Renal pelvis (tissue), 4 donors: ENCODE results near the gene RTN4IP1. TPM values are rescaled to one million over a fixed set of nuclear protein-coding genes. Genes with fewer than 3 reads are reported as not detected.

Source experiments
- DNase-seq: peaks from one replicate; pipeline ENCODE4 v3.0.0-alpha.2; 2013
- polyA plus RNA-seq, 3 donors: library from polyadenylated mRNA; unstranded; fragments of 120-200 nt; gene quantifications; one replicate each; pipeline ENCODE4 v1.2.1, GENCODE V29; 2013; ENCODE audit not compliant: insufficient read length in 3 of 3

Gene RTN4IP1
- polyA plus RNA-seq, 3 donors, result 10.3 to 13.7 (median 10.9) TPM

- no peak for DNase-seq
These were observed 102.2 kb downstream of the RTN4IP1 start for GRCh38 chr6:106527117-106527516.

- no peak for DNase-seq
These were observed 103.4 kb downstream of the RTN4IP1 start for GRCh38 chr6:106525882-106526275.

GRCh38 chr6:106525107-106525881 lies 104.0 kb downstream of the RTN4IP1 start:
- DNase-seq, result no peak

- DNase-seq, result no peak
These were observed 106.6 kb downstream of the RTN4IP1 start for GRCh38 chr6:106522562-106523250.

Other genes starting within 250 kb of the RTN4IP1 start
- 10 to 100 TPM; 13.9 to 24.2 (median 18.1) TPM for gene QRSL1, start 80 bp upstream of the RTN4IP1 start, polyA plus RNA-seq